ENCODE data around the gene GNG2.

The GNG2 gene

DNA sequence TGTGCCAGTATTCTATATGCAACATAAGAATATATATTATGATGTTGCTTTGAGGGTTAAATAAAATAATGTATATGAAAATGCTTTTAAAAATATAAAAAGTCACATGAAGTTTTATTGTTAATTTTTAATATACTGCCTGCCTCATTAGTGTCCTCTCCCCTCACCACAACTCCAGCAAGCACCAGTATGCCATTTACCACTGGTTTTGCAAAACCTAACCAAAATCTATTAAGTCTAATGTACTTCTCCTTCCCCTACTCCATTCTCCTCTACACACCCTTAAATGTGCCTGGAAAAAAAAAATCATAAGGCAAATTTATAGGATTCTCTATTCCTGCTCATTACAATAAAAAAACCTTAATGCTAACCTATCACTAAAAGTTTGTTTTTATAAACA lies 24.0 kb upstream of the GNG2 start:
- TF ChIP-seq EZH2phosphoT487 (IDR thresholded peaks at IDR 0.05; ENCODE audit: borderline replicate concordance, low read length): no peak
- no peaks in the 10 kb centered on the region for H3K9me3 ChIP-seq (ENCODE audit: control insufficient read depth, insufficient read depth, low read length)
- H3K9me2 ChIP-seq (replicated peaks; ENCODE audit: control insufficient read depth, low read length): no peaks in the 10 kb centered on the region
- no peaks in the 10 kb centered on the region for H3K36me3 ChIP-seq (ENCODE audit: control insufficient read depth, low read length)
- H3K27me3 ChIP-seq (ENCODE audit: control insufficient read depth, low read length): no peaks in the 10 kb centered on the region
- no peak overlapping the region for H3K4me2 ChIP-seq (ENCODE audit: low read length)
- no peaks in the 10 kb centered on the region for H3F3A ChIP-seq (ENCODE audit: control insufficient read depth, insufficient read depth)
- no peak overlapping the region for H3K4me3 ChIP-seq (ENCODE audit: low read length)
- H3K79me2 ChIP-seq (ENCODE audit: control insufficient read depth, low read length): no peaks in the 10 kb centered on the region
- peaks cover 23% of the 10 kb centered on the region for H3K4me1 ChIP-seq (ENCODE audit: control insufficient read depth, low read length)
- no peak overlapping the region for H3K27ac ChIP-seq (ENCODE audit: low read depth, low read length)
- H4K20me1 ChIP-seq (ENCODE audit: control insufficient read depth, insufficient read depth, low read depth, low read length): no peaks in the 10 kb centered on the region

DNA sequence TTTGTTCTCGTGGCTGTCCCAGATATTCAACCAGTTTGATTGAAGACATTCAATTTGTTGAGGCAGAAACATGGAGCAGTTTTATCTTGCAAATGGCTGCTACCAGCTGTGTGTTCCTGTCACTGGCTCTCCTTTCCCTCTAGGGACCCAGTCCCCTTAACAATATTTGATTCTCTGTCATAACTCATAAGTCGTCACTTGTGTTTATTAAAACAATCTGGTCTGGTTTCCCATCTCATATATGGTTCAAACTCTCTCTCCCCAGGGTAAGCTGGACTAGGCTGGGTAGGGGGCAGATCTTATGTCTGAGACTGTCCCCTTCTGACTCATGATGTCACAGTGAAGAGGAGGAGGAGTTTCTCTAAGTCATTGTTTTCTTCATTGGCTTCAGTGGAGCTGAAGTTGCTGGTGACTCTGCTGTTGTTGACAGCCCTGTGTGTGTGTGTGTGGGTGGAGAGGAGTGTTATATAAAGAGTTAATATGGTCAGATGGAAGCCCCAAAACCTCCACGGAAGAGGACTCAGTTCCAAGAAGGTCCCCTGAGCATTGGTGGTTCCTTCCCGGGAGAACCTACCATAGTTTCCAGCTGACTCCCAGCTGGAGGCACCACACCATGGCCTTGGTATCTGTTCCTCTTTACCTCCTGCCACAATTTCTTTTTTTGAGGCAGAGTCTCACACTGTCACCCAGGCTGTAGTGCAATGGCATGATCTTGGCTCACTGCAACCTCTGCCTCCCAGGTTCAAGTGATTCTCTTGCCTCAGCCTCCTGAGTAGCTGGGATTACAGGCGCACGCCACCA lies 16.1 kb upstream of the GNG2 start:
- H3K4me1 ChIP-seq (ENCODE audit: control insufficient read depth, low read length): peaks cover 24% of the 10 kb centered on the region
- no peaks in the 10 kb centered on the region for H3K9me2 ChIP-seq (replicated peaks; ENCODE audit: control insufficient read depth, low read length)
- no peaks in the 10 kb centered on the region for H3K27me3 ChIP-seq (ENCODE audit: control insufficient read depth, low read length)
- peaks cover 6% of the 10 kb centered on the region; the same call in 1 of the 2 replicates for H3K9me3 ChIP-seq (ENCODE audit: control insufficient read depth, insufficient read depth, low read length)
- no peaks in the 10 kb centered on the region for H3F3A ChIP-seq (ENCODE audit: control insufficient read depth, insufficient read depth)
- H3K79me2 ChIP-seq (ENCODE audit: control insufficient read depth, low read length): no peaks in the 10 kb centered on the region
- H3K27ac ChIP-seq (ENCODE audit: low read depth, low read length): no peak overlapping the region
- peaks cover 7% of the 10 kb centered on the region for H3K36me3 ChIP-seq (ENCODE audit: control insufficient read depth, low read length)
- no peak overlapping the region for H3K4me3 ChIP-seq (ENCODE audit: low read length)
- TF ChIP-seq, protein P1, sequence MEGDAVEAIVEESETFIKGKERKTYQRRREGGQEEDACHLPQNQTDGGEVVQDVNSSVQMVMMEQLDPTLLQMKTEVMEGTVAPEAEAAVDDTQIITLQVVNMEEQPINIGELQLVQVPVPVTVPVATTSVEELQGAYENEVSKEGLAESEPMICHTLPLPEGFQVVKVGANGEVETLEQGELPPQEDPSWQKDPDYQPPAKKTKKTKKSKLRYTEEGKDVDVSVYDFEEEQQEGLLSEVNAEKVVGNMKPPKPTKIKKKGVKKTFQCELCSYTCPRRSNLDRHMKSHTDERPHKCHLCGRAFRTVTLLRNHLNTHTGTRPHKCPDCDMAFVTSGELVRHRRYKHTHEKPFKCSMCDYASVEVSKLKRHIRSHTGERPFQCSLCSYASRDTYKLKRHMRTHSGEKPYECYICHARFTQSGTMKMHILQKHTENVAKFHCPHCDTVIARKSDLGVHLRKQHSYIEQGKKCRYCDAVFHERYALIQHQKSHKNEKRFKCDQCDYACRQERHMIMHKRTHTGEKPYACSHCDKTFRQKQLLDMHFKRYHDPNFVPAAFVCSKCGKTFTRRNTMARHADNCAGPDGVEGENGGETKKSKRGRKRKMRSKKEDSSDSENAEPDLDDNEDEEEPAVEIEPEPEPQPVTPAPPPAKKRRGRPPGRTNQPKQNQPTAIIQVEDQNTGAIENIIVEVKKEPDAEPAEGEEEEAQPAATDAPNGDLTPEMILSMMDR (IDR thresholded peaks at IDR 0.05; ENCODE audit: low read depth, low read length, poor library complexity, severe bottlenecking): no peak
- TF ChIP-seq EZH2phosphoT487 (IDR thresholded peaks at IDR 0.05; ENCODE audit: borderline replicate concordance, low read length): no peak
- H3K4me2 ChIP-seq (ENCODE audit: low read length): no peak overlapping the region
- no peaks in the 10 kb centered on the region for H4K20me1 ChIP-seq (ENCODE audit: control insufficient read depth, insufficient read depth, low read depth, low read length)

DNA sequence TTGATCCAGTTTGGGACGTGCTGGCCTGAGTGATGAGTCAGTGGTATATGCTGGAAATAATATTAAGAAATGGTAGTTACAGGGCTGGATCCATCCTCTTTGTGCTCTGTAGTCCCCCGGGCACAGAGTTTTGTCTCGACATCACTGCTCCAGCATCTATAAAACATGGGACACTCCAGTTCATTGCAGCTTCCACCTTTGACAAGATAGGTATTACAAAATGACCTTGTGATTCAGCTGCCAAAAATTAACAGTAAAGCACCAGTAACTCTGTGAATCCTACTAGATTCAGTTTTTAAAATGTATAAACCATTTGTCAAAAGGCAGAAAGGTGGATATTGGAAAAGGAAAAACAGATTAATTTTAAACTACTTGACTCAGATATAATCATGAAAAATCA lies 14.6 kb upstream of the GNG2 start:
- no peaks in the 10 kb centered on the region for H3K79me2 ChIP-seq (ENCODE audit: control insufficient read depth, low read length)
- H3K27me3 ChIP-seq (ENCODE audit: control insufficient read depth, low read length): no peaks in the 10 kb centered on the region
- no peak overlapping the region for H3K4me2 ChIP-seq (ENCODE audit: low read length)
- H3K9me3 ChIP-seq (ENCODE audit: control insufficient read depth, insufficient read depth, low read length): peaks cover 6% of the 10 kb centered on the region; the same call in 1 of the 2 replicates
- no peak for TF ChIP-seq EZH2phosphoT487 (IDR thresholded peaks at IDR 0.05; ENCODE audit: borderline replicate concordance, low read length)
- TF ChIP-seq, protein P1 (IDR thresholded peaks at IDR 0.05; ENCODE audit: low read depth, low read length, poor library complexity, severe bottlenecking): no peak
- no peaks in the 10 kb centered on the region for H3K9me2 ChIP-seq (replicated peaks; ENCODE audit: control insufficient read depth, low read length)
- no peaks in the 10 kb centered on the region for H3F3A ChIP-seq (ENCODE audit: control insufficient read depth, insufficient read depth)
- H3K4me3 ChIP-seq (ENCODE audit: low read length): no peak overlapping the region
- no peak overlapping the region for H3K27ac ChIP-seq (ENCODE audit: low read depth, low read length)
- H3K4me1 ChIP-seq (ENCODE audit: control insufficient read depth, low read length): peaks cover 25% of the 10 kb centered on the region
- H4K20me1 ChIP-seq (ENCODE audit: control insufficient read depth, insufficient read depth, low read depth, low read length): no peaks in the 10 kb centered on the region
- H3K36me3 ChIP-seq (ENCODE audit: control insufficient read depth, low read length): peaks cover 7% of the 10 kb centered on the region
